ENCODE results near the gene CNTNAP2. TPM values are rescaled to one million over a fixed set of nuclear protein-coding genes. Genes with fewer than 3 reads are reported as not detected.
A peak's percentile ranks its signal among the peaks of the same experiment; 100 is the strongest.

The CNTNAP2 gene
- total RNA-seq, 1 donor from 2014 or later = 4.2 TPM

DNA sequence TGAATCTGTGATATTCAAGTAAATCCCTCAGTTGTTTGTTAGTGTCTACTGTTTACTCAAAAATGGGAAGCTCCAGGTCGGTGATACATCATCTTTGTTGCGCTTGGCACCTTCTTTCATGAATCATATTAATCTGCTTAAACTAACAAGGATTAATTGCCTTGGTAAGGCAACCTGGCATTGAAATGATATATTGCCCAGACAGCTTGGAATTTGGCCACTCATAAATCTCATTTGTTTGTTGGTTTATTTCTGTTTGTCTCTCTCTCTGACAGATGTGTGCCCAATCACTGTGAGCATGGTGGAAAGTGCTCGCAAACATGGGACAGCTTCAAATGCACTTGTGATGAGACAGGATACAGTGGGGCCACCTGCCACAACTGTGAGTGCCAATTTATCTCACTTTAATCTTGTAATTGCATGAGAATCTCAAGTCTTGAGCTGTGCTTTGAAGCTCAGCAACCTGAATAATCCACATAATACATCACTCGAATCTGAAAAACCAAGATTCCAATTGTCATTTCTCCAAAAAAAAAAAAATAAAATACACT, 1369.1 kb downstream of the CNTNAP2 start:
- no peak overlapping the region for H3K27ac Mint-ChIP-seq
- H3K9me3 Mint-ChIP-seq = no peaks in the 10 kb centered on the region
- H3K36me3 Mint-ChIP-seq = no peaks in the 10 kb centered on the region
- H3K4me1 Mint-ChIP-seq = peaks cover 12% of the 10 kb centered on the region
- H3K4me3 Mint-ChIP-seq = no peak overlapping the region
- TF ChIP-seq, protein P1, sequence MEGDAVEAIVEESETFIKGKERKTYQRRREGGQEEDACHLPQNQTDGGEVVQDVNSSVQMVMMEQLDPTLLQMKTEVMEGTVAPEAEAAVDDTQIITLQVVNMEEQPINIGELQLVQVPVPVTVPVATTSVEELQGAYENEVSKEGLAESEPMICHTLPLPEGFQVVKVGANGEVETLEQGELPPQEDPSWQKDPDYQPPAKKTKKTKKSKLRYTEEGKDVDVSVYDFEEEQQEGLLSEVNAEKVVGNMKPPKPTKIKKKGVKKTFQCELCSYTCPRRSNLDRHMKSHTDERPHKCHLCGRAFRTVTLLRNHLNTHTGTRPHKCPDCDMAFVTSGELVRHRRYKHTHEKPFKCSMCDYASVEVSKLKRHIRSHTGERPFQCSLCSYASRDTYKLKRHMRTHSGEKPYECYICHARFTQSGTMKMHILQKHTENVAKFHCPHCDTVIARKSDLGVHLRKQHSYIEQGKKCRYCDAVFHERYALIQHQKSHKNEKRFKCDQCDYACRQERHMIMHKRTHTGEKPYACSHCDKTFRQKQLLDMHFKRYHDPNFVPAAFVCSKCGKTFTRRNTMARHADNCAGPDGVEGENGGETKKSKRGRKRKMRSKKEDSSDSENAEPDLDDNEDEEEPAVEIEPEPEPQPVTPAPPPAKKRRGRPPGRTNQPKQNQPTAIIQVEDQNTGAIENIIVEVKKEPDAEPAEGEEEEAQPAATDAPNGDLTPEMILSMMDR (IDR thresholded peaks at IDR 0.05; ENCODE audit: unreplicated experiment) = no peak
- no peak for DNase-seq (ENCODE audit: low spot score in 2 of 2, unreplicated experiment in 2 of 2)
- peaks cover 3% of the 10 kb centered on the region for H3K27me3 Mint-ChIP-seq (ENCODE audit: low read depth)

DNA sequence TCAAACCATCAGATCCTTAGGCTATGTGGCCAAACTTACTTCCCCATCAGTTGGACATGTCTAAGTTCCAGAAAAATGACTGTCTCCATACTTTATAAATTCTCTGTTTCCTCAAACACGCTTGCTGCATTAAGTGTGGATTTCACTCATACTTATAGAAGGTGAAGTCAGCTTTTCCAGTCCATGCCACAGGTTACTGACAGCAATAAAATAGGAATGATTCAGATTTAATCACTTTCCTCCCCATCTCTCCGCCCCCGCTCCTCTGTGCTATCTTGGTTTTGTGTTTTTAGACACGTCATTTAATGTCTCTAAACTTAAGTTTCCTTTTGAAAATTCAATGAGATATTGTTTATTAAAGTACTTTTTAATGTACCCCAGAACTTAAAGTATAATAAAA, 1376.0 kb downstream of the CNTNAP2 start:
- no peak overlapping the region for H3K27ac Mint-ChIP-seq
- H3K4me1 Mint-ChIP-seq = no peaks in the 10 kb centered on the region
- H3K27me3 Mint-ChIP-seq (ENCODE audit: low read depth) = peaks cover 2% of the 10 kb centered on the region
- no peaks in the 10 kb centered on the region for H3K36me3 Mint-ChIP-seq
- H3K4me3 Mint-ChIP-seq = no peak overlapping the region
- no peak for DNase-seq (ENCODE audit: low spot score in 2 of 2, unreplicated experiment in 2 of 2)
- TF ChIP-seq, protein P1 (IDR thresholded peaks at IDR 0.05; ENCODE audit: unreplicated experiment) = no peak
- peaks cover 22% of the 10 kb centered on the region for H3K9me3 Mint-ChIP-seq

DNA sequence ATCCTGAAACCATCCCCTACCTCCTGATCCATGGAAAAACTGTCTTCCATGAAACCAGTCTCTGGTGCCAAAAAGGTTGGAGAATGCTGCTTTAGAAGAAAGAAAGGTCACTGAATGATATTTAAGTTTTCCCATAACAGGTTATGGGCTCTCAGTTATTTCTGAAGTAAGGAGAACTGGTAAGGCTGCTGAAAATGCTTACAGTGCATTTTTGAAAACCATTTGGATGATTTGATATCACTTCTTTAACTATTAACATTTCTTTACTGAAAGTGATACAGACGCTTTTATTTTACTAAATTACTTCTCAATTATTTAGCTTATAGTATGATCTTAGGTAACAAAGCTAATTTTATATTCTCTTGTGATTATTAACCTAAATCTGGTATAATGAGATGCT, 1379.6 kb downstream of the CNTNAP2 start:
- TF ChIP-seq, protein P1 (IDR thresholded peaks at IDR 0.05; ENCODE audit: unreplicated experiment) = no peak
- no peaks in the 10 kb centered on the region for H3K27me3 Mint-ChIP-seq (ENCODE audit: low read depth)
- no peak overlapping the region for H3K4me3 Mint-ChIP-seq
- H3K36me3 Mint-ChIP-seq = no peaks in the 10 kb centered on the region
- no peak for DNase-seq (ENCODE audit: low spot score in 2 of 2, unreplicated experiment in 2 of 2)
- H3K4me1 Mint-ChIP-seq = no peaks in the 10 kb centered on the region
- peaks cover 26% of the 10 kb centered on the region for H3K9me3 Mint-ChIP-seq
- H3K27ac Mint-ChIP-seq = no peak overlapping the region

DNA sequence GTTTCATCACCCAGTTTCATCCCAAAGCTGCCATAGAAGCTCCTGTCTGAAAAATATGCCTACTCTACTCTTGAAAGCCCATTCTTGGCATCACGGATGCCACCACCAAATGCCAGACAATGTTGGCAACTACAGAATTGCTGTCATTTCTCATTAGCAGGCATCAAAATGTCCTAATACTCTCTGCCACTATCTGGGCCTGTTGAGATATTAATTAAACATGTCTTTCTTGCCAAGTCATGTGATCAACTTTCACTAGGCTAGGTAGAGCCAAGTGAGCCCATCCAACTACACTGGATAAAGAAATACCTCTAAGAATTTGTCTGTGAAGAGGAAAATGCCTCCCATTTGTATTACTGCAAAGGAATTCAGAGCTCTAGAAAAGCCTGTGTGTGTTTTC, 1380.6 kb downstream of the CNTNAP2 start:
- H3K4me3 Mint-ChIP-seq = no peak overlapping the region
- H3K27me3 Mint-ChIP-seq (ENCODE audit: low read depth) = no peaks in the 10 kb centered on the region
- H3K36me3 Mint-ChIP-seq = no peaks in the 10 kb centered on the region
- H3K4me1 Mint-ChIP-seq = no peaks in the 10 kb centered on the region
- peaks cover 29% of the 10 kb centered on the region for H3K9me3 Mint-ChIP-seq
- TF ChIP-seq, protein P1 (IDR thresholded peaks at IDR 0.05; ENCODE audit: unreplicated experiment) = no peak
- H3K27ac Mint-ChIP-seq = no peak overlapping the region
- DNase-seq (ENCODE audit: low spot score in 2 of 2, unreplicated experiment in 2 of 2) = no peak

DNA sequence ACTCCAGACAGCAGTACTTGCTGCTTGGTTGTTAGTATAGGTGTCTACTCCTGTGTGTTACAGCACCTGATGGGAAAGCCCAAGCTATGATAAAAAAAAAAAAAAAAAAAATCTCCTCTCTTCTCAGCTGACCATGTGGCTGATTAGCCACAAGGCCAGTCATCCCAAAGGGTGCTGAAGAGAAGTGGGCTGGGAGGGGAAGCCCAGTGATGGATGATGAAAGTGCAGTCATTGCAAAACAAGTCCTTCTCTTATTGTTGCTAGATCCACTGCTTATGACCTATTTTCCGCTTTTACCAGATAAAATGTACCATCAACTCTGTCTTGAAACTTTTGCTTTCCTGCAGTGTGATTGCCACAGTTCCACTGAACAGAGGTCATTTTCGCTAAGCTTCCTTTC, 1381.5 kb downstream of the CNTNAP2 start:
- H3K4me3 Mint-ChIP-seq = no peak overlapping the region
- H3K4me1 Mint-ChIP-seq = no peaks in the 10 kb centered on the region
- no peaks in the 10 kb centered on the region for H3K27me3 Mint-ChIP-seq (ENCODE audit: low read depth)
- no peak for DNase-seq (ENCODE audit: low spot score in 2 of 2, unreplicated experiment in 2 of 2)
- H3K36me3 Mint-ChIP-seq = no peaks in the 10 kb centered on the region
- peaks cover 29% of the 10 kb centered on the region for H3K9me3 Mint-ChIP-seq
- no peak overlapping the region for H3K27ac Mint-ChIP-seq
- TF ChIP-seq, protein P1 (IDR thresholded peaks at IDR 0.05; ENCODE audit: unreplicated experiment) = no peak

DNA sequence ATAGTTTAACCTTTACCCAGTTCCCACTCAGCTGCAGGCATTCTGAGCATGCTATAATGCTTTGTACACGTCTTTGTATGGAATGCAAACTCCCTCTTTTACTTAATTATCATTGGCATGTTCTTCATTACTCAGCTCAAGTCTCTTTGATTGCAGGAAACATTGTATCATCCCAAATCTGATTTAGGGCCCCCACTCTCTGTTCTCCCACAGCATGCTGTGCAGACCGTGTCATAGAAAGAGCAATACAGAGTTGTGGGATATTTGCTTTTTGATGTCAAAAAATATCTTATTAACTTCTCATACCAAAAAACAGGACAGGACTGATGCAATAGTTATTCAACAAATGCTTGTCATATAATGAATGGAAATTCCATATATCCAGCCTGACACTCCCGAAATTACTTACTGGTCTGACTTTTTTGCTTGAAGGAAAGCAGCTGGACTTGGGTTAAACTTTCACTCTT, 1392.5 kb downstream of the CNTNAP2 start:
- H3K27me3 Mint-ChIP-seq (ENCODE audit: low read depth) = no peaks in the 10 kb centered on the region
- TF ChIP-seq, protein P1 (IDR thresholded peaks at IDR 0.05; ENCODE audit: unreplicated experiment) = no peak
- H3K27ac Mint-ChIP-seq = peak overlapping the region; percentile 47
- no peaks in the 10 kb centered on the region for H3K36me3 Mint-ChIP-seq
- H3K4me1 Mint-ChIP-seq = peaks cover 33% of the 10 kb centered on the region
- no peak for DNase-seq (ENCODE audit: low spot score in 2 of 2, unreplicated experiment in 2 of 2)
- H3K4me3 Mint-ChIP-seq = no peak overlapping the region
- H3K9me3 Mint-ChIP-seq = peaks cover 6% of the 10 kb centered on the region
